ENCODE results near the gene SHF. TPM values are rescaled to one million over a fixed set of nuclear protein-coding genes. Genes with fewer than 3 reads are reported as not detected.

SHF gene
- total and polyA plus RNA-seq, 2 of the 4 experiments (the other 2 are of a cell fraction): 1.8 to 3.5 TPM

DNA sequence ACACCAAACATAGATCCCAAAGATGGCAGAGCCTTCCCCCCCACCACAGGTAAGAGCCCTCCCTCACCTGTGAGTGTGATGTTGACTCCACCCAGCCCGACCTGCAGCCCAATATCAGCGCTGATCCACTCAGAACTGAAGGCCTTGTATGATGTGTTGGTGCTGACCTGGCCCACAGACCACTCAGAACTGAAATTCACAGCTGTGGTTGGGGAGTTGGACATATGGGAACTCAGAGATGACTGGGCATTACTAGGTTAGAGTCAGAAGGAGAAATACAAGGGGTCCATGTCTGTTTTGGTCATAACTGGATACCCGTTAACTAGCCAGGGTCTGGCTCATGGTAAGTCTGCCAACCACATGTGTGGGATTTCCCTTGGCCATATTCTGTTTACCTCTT, 66.7 kb downstream of the SHF start:
- Histone ChIP-seq H3K4me2 (ENCODE audit: low read depth, low read length) (no peak overlapping the region), H2AK5ac (ENCODE audit: low read depth, low read length) (no peak overlapping the region), H3K36me3 (ENCODE audit: control insufficient read depth, insufficient read depth, low read length) (no peaks in the 10 kb centered on the region), H4K8ac (ENCODE audit: low read depth in 2 of 2, low read length in 2 of 2) (no peak overlapping the region), H2BK5ac (ENCODE audit: low read depth, low read length, poor library complexity, severe bottlenecking) (no peak overlapping the region), H3K4ac (ENCODE audit: low read depth, low read length) (no peak overlapping the region), H4K5ac (ENCODE audit: low read depth, low read length) (no peak overlapping the region), H3K18ac (ENCODE audit: low read depth, low read length) (no peak overlapping the region), H3K9me3 (ENCODE audit: control insufficient read depth, insufficient read depth, low read length) (no peaks in the 10 kb centered on the region), H2BK15ac (ENCODE audit: low read depth, low read length) (no peak overlapping the region), H3K56ac (ENCODE audit: extremely low read depth, insufficient read depth, low read length) (no peak overlapping the region), H3K23ac (ENCODE audit: low read depth, low read length) (no peak overlapping the region), H3K4me3 (ENCODE audit: insufficient read depth, low read depth, low read length) (no peak overlapping the region), H3K9ac (ENCODE audit: low read depth, low read length) (no peak overlapping the region), H4K20me1 (ENCODE audit: insufficient read depth, low read length) (no peaks in the 10 kb centered on the region), H3K27me3 (ENCODE audit: control insufficient read depth, insufficient read depth, low read length) (peaks cover 31% of the 10 kb centered on the region), H2BK20ac (ENCODE audit: low read depth, low read length) (no peak overlapping the region), H4K91ac (ENCODE audit: insufficient read depth, low read depth, low read length) (no peak overlapping the region), H2AFZ (replicated peaks; ENCODE audit: low read length, poor library complexity) (no peak overlapping the region), H3K27ac (ENCODE audit: insufficient read depth, low read length) (no peak overlapping the region), H3K9me1 (ENCODE audit: insufficient read depth, low read length) (no peaks in the 10 kb centered on the region), H2AK9ac (replicated peaks; ENCODE audit: low read depth, low read length, poor library complexity) (no peak overlapping the region), H3K79me1 (ENCODE audit: low read depth in 1 of 2, low read length in 2 of 2) (no peaks in the 10 kb centered on the region), H3K4me1 (ENCODE audit: control insufficient read depth, insufficient read depth, low read length) (peaks cover 3% of the 10 kb centered on the region), H3K14ac (replicated peaks; ENCODE audit: low read depth, low read length) (no peak overlapping the region), H2BK120ac (ENCODE audit: low read depth, low read length) (no peak overlapping the region)
- BruUV-seq (replicated peaks): no TSS peak
- TF ChIP-seq, protein P1, sequence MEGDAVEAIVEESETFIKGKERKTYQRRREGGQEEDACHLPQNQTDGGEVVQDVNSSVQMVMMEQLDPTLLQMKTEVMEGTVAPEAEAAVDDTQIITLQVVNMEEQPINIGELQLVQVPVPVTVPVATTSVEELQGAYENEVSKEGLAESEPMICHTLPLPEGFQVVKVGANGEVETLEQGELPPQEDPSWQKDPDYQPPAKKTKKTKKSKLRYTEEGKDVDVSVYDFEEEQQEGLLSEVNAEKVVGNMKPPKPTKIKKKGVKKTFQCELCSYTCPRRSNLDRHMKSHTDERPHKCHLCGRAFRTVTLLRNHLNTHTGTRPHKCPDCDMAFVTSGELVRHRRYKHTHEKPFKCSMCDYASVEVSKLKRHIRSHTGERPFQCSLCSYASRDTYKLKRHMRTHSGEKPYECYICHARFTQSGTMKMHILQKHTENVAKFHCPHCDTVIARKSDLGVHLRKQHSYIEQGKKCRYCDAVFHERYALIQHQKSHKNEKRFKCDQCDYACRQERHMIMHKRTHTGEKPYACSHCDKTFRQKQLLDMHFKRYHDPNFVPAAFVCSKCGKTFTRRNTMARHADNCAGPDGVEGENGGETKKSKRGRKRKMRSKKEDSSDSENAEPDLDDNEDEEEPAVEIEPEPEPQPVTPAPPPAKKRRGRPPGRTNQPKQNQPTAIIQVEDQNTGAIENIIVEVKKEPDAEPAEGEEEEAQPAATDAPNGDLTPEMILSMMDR (conservative IDR thresholded peaks at IDR 0.05; ENCODE audit: low read depth, low read length): no peak
- TF ChIP-seq RFX5 (IDR thresholded peaks at IDR 0.05; ENCODE audit: low read depth, low read length) (no peak), RCOR1 (IDR thresholded peaks at IDR 0.05; ENCODE audit: insufficient replicate concordance, low read length) (no peak), FOS (IDR thresholded peaks at IDR 0.05; ENCODE audit: low read depth, low read length) (no peak), CEBPB (IDR thresholded peaks at IDR 0.05; ENCODE audit: low read depth, low read length) (no peak)
- TF ChIP-seq, protein P2, sequence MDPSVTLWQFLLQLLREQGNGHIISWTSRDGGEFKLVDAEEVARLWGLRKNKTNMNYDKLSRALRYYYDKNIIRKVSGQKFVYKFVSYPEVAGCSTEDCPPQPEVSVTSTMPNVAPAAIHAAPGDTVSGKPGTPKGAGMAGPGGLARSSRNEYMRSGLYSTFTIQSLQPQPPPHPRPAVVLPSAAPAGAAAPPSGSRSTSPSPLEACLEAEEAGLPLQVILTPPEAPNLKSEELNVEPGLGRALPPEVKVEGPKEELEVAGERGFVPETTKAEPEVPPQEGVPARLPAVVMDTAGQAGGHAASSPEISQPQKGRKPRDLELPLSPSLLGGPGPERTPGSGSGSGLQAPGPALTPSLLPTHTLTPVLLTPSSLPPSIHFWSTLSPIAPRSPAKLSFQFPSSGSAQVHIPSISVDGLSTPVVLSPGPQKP (IDR thresholded peaks at IDR 0.05; ENCODE audit: borderline replicate concordance, low read depth, low read length): no peak
- dilution Hi-C loops (cut with HindIII; ENCODE audit: low sequenced_read_pairs, unreplicated experiment) (no loop called here), in situ Hi-C loops (cut with MboI; ENCODE audit: low sequenced_read_pairs) (no loop called here), intact Hi-C loops (cut with micrococcal nuclease) (no loop called here)
- ChIA-PET POLR2A (ENCODE audit: unreplicated experiment) (no interaction called here), CTCF (no interaction called here)
- whole genome bisulfite sequencing, 2 experiments (ENCODE audit: extremely low coverage in 2 of 2, insufficient read length in 1 of 2): no CpG with 5 or more reads among the region's 3 CpGs
- DNase-seq (no peak), ATAC-seq (ENCODE audit: low read depth) (no peak)
